ENCODE results near the gene CDX1.

DNA sequence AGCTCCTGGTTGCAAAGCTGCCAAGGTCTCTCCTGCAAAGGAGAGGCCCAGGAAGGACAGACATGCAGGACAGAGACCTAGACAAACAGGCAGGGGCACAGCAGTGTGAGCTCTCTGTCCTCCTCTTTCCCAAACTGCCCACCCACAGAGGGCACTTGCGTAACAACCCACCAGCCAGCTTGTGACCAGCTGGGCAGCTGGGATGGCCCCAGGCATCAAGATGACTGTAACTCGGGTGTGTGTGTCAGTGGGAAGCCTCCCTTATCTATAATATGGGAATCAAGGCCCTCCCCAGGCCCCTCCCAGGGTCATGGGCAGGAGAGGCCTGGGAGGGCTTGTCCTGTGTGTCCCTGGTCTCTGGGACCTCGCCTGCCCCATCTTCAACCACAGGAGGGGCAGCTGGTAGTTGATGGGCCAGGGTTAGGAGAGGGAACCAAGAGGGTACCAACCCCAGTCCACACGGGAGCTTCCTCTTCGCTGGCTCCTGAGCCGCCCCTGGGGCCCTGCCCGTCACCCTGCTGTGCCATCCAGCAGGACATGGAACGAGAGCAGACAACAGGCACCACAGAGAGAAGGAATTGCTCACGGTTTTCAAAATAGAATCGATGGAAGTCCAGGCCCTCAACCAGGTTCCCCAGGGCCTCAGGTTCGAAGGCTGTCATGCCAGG lies 61.2 kb downstream of the CDX1 start:
- TF ChIP-seq, protein P1, sequence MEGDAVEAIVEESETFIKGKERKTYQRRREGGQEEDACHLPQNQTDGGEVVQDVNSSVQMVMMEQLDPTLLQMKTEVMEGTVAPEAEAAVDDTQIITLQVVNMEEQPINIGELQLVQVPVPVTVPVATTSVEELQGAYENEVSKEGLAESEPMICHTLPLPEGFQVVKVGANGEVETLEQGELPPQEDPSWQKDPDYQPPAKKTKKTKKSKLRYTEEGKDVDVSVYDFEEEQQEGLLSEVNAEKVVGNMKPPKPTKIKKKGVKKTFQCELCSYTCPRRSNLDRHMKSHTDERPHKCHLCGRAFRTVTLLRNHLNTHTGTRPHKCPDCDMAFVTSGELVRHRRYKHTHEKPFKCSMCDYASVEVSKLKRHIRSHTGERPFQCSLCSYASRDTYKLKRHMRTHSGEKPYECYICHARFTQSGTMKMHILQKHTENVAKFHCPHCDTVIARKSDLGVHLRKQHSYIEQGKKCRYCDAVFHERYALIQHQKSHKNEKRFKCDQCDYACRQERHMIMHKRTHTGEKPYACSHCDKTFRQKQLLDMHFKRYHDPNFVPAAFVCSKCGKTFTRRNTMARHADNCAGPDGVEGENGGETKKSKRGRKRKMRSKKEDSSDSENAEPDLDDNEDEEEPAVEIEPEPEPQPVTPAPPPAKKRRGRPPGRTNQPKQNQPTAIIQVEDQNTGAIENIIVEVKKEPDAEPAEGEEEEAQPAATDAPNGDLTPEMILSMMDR (IDR thresholded peaks at IDR 0.05; ENCODE audit: poor library complexity), result no peak
- TF ChIP-seq EZH2 (IDR thresholded peaks at IDR 0.05; ENCODE audit: borderline replicate concordance) (no peak), EZH2phosphoT487 (IDR thresholded peaks at IDR 0.05; ENCODE audit: low read depth, severe bottlenecking, unreplicated experiment) (no peak)

All from hepatocyte (in vitro differentiated cells).